NCI-H524 (cell line): ENCODE data around the gene ASB13.

Source experiments
- DNase-seq, 2 experiments: peaks; one replicate each; lab custom pipeline; 2025; lab: John Stamatoyannopoulos, UW

ASB13 gene

GRCh38 chr10:5669604-5670003 is 3.2 kb upstream of the ASB13 start:
- DNase-seq: no peak

GRCh38 chr10:5668429-5668828 is 2.0 kb upstream of the ASB13 start:
- no peak for DNase-seq

- DNase-seq: peak in 1 of 2 experiments; percentile 2
These were observed 641 bp upstream of the ASB13 start for GRCh38 chr10:5666841-5667630.

- DNase-seq: no peak
These were observed 905 bp downstream of the ASB13 start for GRCh38 chr10:5665373-5666007.

GRCh38 chr10:5663692-5664427 is 2.5 kb downstream of the ASB13 start:
- no peak for DNase-seq

- DNase-seq: no peak
These were observed 3.5 kb downstream of the ASB13 start for GRCh38 chr10:5662708-5663579.

- no peak for DNase-seq
These were observed 5.4 kb downstream of the ASB13 start for GRCh38 chr10:5661043-5661442.

GRCh38 chr10:5659702-5660528 is 6.5 kb downstream of the ASB13 start:
- no peak for DNase-seq

GRCh38 chr10:5658871-5659618 is 7.3 kb downstream of the ASB13 start:
- peak in 1 of 2 experiments; percentile 7 for DNase-seq

GRCh38 chr10:5656737-5657579 is 9.4 kb downstream of the ASB13 start:
- no peak for DNase-seq

GRCh38 chr10:5655121-5655520 is 11.3 kb downstream of the ASB13 start:
- no peak for DNase-seq

- no peak for DNase-seq
These were observed 12.1 kb downstream of the ASB13 start for GRCh38 chr10:5654218-5654755.

- no peak for DNase-seq
These were observed 13.6 kb downstream of the ASB13 start for GRCh38 chr10:5652746-5653145.

GRCh38 chr10:5651388-5651764 is 15.0 kb downstream of the ASB13 start:
- DNase-seq: no peak

GRCh38 chr10:5650664-5651387 is 15.6 kb downstream of the ASB13 start:
- DNase-seq: no peak

GRCh38 chr10:5649746-5650145 is 16.6 kb downstream of the ASB13 start:
- no peak for DNase-seq

GRCh38 chr10:5648494-5649457 is 17.6 kb downstream of the ASB13 start:
- no peak for DNase-seq
